HG03135 (cell line): ENCODE results near the gene SLITRK2.

Source experiments
- ATAC-seq: cut with Tn5 transposase; IDR thresholded peaks from one replicate; pipeline ENCODE4 v1.9.1; 2021; ENCODE audit warnings: mild to moderate bottlenecking, moderate library complexity; ENCODE audit not compliant: unreplicated experiment

SLITRK2 gene

GRCh38 chrX:145848857-145849256, 31.2 kb downstream of the SLITRK2 start:
- no peak for ATAC-seq

DNA sequence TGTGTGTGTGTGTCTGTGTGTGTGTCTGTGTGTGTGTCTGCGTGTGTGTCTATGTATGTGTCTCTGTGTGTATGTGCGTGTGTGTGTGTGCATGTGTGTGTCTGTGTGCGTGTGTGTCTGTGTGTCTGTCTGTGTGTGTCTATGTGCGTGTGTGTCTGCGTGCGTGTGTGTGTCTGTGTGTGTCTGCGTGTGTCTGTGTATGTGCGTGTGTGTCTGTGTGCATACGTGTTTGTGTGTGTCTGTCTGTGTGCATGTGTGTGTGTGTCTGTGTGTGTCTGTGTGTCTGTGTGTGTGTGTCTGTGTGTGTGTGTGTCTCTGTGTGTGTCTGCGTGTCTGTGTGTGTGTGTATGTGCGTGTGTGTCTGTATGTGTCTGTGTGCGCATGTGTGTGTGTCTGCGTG, 35.6 kb downstream of the SLITRK2 start:
- ATAC-seq, result no peak

DNA sequence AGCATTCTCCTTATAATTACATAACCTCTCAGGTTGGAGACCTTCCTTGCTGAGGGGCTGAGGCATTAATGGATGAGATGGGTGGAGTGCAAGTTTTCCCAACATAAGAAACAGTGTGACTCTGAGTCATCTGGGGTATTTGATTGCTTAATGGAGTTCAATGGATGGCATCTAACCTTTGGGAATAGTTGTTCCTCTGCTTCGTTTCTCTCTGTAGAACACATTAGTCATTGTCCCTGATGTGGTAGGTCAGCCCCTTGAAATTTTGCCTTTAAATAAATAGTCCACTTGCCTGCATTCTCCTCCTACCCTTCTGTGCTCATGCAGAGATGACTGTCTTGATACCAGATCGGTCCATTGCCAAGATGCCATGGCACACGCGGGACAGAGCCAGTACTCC, 38.6 kb downstream of the SLITRK2 start:
- ATAC-seq, result no peak

GRCh38 chrX:145861818-145862217, 44.2 kb downstream of the SLITRK2 start:
- ATAC-seq, result no peak

DNA sequence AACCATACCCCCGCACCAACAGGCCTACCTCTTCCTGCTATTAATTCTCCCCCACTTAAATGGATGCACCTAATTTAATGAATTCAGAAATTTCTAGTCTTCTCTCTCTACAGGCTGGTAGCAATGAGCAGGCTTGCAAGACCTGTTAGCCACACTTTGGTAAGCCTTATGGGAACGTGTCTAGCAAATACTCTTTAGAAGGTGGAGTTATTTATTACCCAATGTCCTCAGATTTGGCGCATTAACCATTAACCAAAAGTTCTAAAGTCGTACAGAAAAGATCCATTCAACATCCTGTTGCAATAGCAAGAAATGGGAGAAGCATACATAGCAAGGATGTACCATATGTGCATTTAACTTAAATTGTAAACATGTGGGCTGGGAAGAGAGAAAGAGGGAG, 47.5 kb downstream of the SLITRK2 start:
- no peak for ATAC-seq
